ACHN (cell line): ENCODE data around the gene DOCK4.

Experiments used
- DNase-seq: peaks from one replicate; pipeline ENCODE4 v3.0.0-alpha.2; 2015
- in situ Hi-C: cut with HindIII; loops from 2 replicates; pipeline ENCODE4 v1.10.0; 2017; ENCODE audit warnings: low sequenced_read_pairs, low pct_ligation_motif_present, low pct_unique_long_range_greater_than_20kb

DOCK4 gene

GRCh38 chr7:111975346-111975745, 230.9 kb downstream of the DOCK4 start:
- in situ Hi-C loops, result no loop called here
- DNase-seq, result no peak

- no peak for DNase-seq
- in situ Hi-C loops, result no loop called here
Observed at GRCh38 chr7:111960984-111961383, 245.2 kb downstream of the DOCK4 start.

GRCh38 chr7:111958896-111959295, 247.3 kb downstream of the DOCK4 start:
- in situ Hi-C loops, result no loop called here
- no peak for DNase-seq

GRCh38 chr7:111958431-111958830, 247.8 kb downstream of the DOCK4 start:
- in situ Hi-C loops, result no loop called here
- DNase-seq, result no peak

- in situ Hi-C loops, result no loop called here
- DNase-seq, result no peak
Observed at GRCh38 chr7:111955616-111956015, 250.6 kb downstream of the DOCK4 start.

- in situ Hi-C loops, result no loop called here
- DNase-seq, result no peak
Observed at GRCh38 chr7:111954474-111955381, 251.5 kb downstream of the DOCK4 start.

GRCh38 chr7:111954056-111954455, 252.1 kb downstream of the DOCK4 start:
- in situ Hi-C loops, result no loop called here
- DNase-seq, result no peak

- in situ Hi-C loops, result no loop called here
- DNase-seq, result peak; percentile 64
Observed at GRCh38 chr7:111953611-111954010, 252.6 kb downstream of the DOCK4 start.

- DNase-seq, result no peak
- in situ Hi-C loops, result no loop called here
Observed at GRCh38 chr7:111952783-111953182, 253.4 kb downstream of the DOCK4 start.

GRCh38 chr7:111951052-111951451, 255.1 kb downstream of the DOCK4 start:
- in situ Hi-C loops, result no loop called here
- DNase-seq, result no peak

- peak; percentile 13 for DNase-seq
- in situ Hi-C loops, result no loop called here
Observed at GRCh38 chr7:111942450-111943081, 263.6 kb downstream of the DOCK4 start.

GRCh38 chr7:111937163-111937562, 269.0 kb downstream of the DOCK4 start:
- in situ Hi-C loops, result no loop called here
- no peak for DNase-seq

- DNase-seq, result no peak
- in situ Hi-C loops, result no loop called here
Observed at GRCh38 chr7:111933609-111934008, 272.6 kb downstream of the DOCK4 start.

- no peak for DNase-seq
- in situ Hi-C loops, result no loop called here
Observed at GRCh38 chr7:111931958-111932357, 274.2 kb downstream of the DOCK4 start.

- in situ Hi-C loops, result no loop called here
- no peak for DNase-seq
Observed at GRCh38 chr7:111931016-111931517, 275.1 kb downstream of the DOCK4 start.

GRCh38 chr7:111929264-111929663, 276.9 kb downstream of the DOCK4 start:
- peak; percentile 15 for DNase-seq
- in situ Hi-C loops, result no loop called here

- DNase-seq, result no peak
- in situ Hi-C loops, result no loop called here
Observed at GRCh38 chr7:111927353-111928019, 278.7 kb downstream of the DOCK4 start.

- in situ Hi-C loops, result no loop called here
Observed at GRCh38 chr7:111920329-111920728, 285.9 kb downstream of the DOCK4 start.

GRCh38 chr7:111919631-111920179, 286.5 kb downstream of the DOCK4 start:
- in situ Hi-C loops, result no loop called here
- no peak for DNase-seq

More at GRCh38 chr7:111920329-111920728, 285.9 kb downstream of the DOCK4 start:
- no peak for DNase-seq
